HG02763 (cell line): Measurements from ENCODE around the gene TCERG1L.

ENCODE experiments used
- ATAC-seq: cut with Tn5 transposase; IDR thresholded peaks from one replicate; pipeline ENCODE4 v1.9.1; 2021; ENCODE audit warnings: mild to moderate bottlenecking, moderate library complexity; ENCODE audit not compliant: unreplicated experiment

Gene TCERG1L

GRCh38 chr10:131272897-131273451, 38.5 kb downstream of the TCERG1L start:
- no peak for ATAC-seq

GRCh38 chr10:131271966-131272365, 39.6 kb downstream of the TCERG1L start:
- no peak for ATAC-seq

GRCh38 chr10:131271195-131271880, 40.2 kb downstream of the TCERG1L start:
- no peak for ATAC-seq

GRCh38 chr10:131270461-131271190, 40.9 kb downstream of the TCERG1L start:
- ATAC-seq: no peak

- no peak for ATAC-seq
Observed at GRCh38 chr10:131269776-131270460, 41.6 kb downstream of the TCERG1L start.

- ATAC-seq: no peak
Observed at GRCh38 chr10:131267814-131268095, 43.8 kb downstream of the TCERG1L start.

GRCh38 chr10:131266936-131267813, 44.3 kb downstream of the TCERG1L start:
- no peak for ATAC-seq

- ATAC-seq: no peak
Observed at GRCh38 chr10:131264110-131264788, 47.3 kb downstream of the TCERG1L start.

- ATAC-seq: no peak
Observed at GRCh38 chr10:131261890-131262475, 49.5 kb downstream of the TCERG1L start.

GRCh38 chr10:131260452-131261211, 50.9 kb downstream of the TCERG1L start:
- no peak for ATAC-seq

- no peak for ATAC-seq
Observed at GRCh38 chr10:131260031-131260430, 51.5 kb downstream of the TCERG1L start.

GRCh38 chr10:131259535-131259934, 52.0 kb downstream of the TCERG1L start:
- no peak for ATAC-seq

GRCh38 chr10:131258256-131258655, 53.3 kb downstream of the TCERG1L start:
- no peak for ATAC-seq

- no peak for ATAC-seq
Observed at GRCh38 chr10:131257027-131257426, 54.5 kb downstream of the TCERG1L start.

- no peak for ATAC-seq
Observed at GRCh38 chr10:131254859-131255252, 56.7 kb downstream of the TCERG1L start.

- no peak for ATAC-seq
Observed at GRCh38 chr10:131253931-131254858, 57.3 kb downstream of the TCERG1L start.

GRCh38 chr10:131252567-131253276, 58.8 kb downstream of the TCERG1L start:
- no peak for ATAC-seq
